H1 (cell line): ENCODE results near the gene NXPH1. TPM values are rescaled to one million over a fixed set of nuclear protein-coding genes. Genes with fewer than 3 reads are reported as not detected.
A peak's percentile ranks its signal among the peaks of the same experiment; 100 is the strongest.

Experiments used
- CTCF ChIA-PET: fragments of 300-600 bp; sonication (Branson Sonifier 250); formaldehyde crosslinking; loops from one replicate; lab custom pipeline; 2021; ENCODE audit not compliant: partially characterized antibody; lab: Charles Lee
- POLR2A ChIA-PET: fragments of 300-600 bp; sonication (Branson Sonifier 250); formaldehyde crosslinking; loops from one replicate; lab custom pipeline; 2021; ENCODE audit warnings: inconsistent platforms; ENCODE audit not compliant: partially characterized antibody; lab: Charles Lee
- DNase-seq, 2 experiments: peaks; one replicate each; pipeline versions ENCODE4 v3.0.0 to v3.0.0-alpha.2; 2010 to 2022; ENCODE audit warnings: low spot score in 2 of 2, low read depth in 1 of 2, mixed read lengths in 1 of 2
- FAIRE-seq: peaks from 2 replicates; lab custom pipeline; 2011; peaks lifted over from hg19 to GRCh38; lab: Jason Lieb, UNC
- H2AFZ ChIP-seq: 2 replicates; pipeline ENCODE4 v1.8.1; 2012; ENCODE audit warnings: low read length, inconsistent platforms
- H2AK5ac ChIP-seq: 2 replicates; pipeline ENCODE4 v1.6.1; 2013; ENCODE audit warnings: low read depth, low read length
- H2BK120ac ChIP-seq: replicated peaks from 2 replicates; pipeline ENCODE3; 2013; ENCODE audit warnings: low read depth, low read length, inconsistent platforms
- H2BK12ac ChIP-seq: 2 replicates; pipeline ENCODE4 v1.6.1; 2013; ENCODE audit warnings: low read depth, low read length
- H2BK15ac ChIP-seq: 2 replicates; pipeline ENCODE4 v1.6.1; 2013; ENCODE audit warnings: low read length
- H2BK20ac ChIP-seq: 2 replicates; pipeline ENCODE4 v1.6.1; 2013; ENCODE audit warnings: low read length
- H2BK5ac ChIP-seq: 2 replicates; pipeline ENCODE4 v1.6.1; 2013; ENCODE audit warnings: low read depth, low read length
- H3K14ac ChIP-seq: 2 replicates; pipeline ENCODE4 v1.6.1; 2013; ENCODE audit warnings: inconsistent platforms; ENCODE audit not compliant: insufficient read length
- H3K18ac ChIP-seq: 2 replicates; pipeline ENCODE4 v1.6.1; 2013; ENCODE audit warnings: low read length; ENCODE audit errors: extremely low read depth
- H3K23ac ChIP-seq: 2 replicates; pipeline ENCODE4 v1.6.1; 2013; ENCODE audit warnings: inconsistent platforms; ENCODE audit not compliant: insufficient read length
- H3K23me2 ChIP-seq: 2 replicates; pipeline ENCODE4 v1.6.1; 2013; ENCODE audit warnings: low read depth, low read length
- H3K27ac ChIP-seq: 2 replicates; pipeline ENCODE4 v1.6.1; 2011; ENCODE audit warnings: low read depth, low read length, inconsistent platforms
- H3K27me3 ChIP-seq, 4 experiments: replicated peaks in 1 of 4; 1 replicate in 1 of 4; 2 replicates in 3 of 4; pipeline versions ENCODE4 v1.6.1 to v1.8.1; 2011 to 2013; ENCODE audit warnings: low read length in 3 of 4, mild to moderate bottlenecking in 3 of 4, inconsistent platforms in 2 of 4, mixed read lengths in 2 of 4, moderate library complexity in 1 of 4; ENCODE audit not compliant: control insufficient read depth in 3 of 4, insufficient read depth in 3 of 4; ENCODE audit errors: extremely low read depth in 1 of 4
- H3K36me3 ChIP-seq, 4 experiments: 2 replicates each; pipeline versions ENCODE4 v1.6.1 to v1.8.1; 2011 to 2013; ENCODE audit warnings: mild to moderate bottlenecking in 4 of 4, low read length in 3 of 4, moderate library complexity in 2 of 4, control low read depth in 1 of 4, inconsistent platforms in 1 of 4; ENCODE audit not compliant: insufficient read depth in 4 of 4, control insufficient read depth in 2 of 4
- H3K4ac ChIP-seq: replicated peaks from 2 replicates; pipeline ENCODE3; 2013; ENCODE audit warnings: low read length, low read depth, mixed read lengths, inconsistent platforms; ENCODE audit not compliant: insufficient read length
- H3K4me1 ChIP-seq, 4 experiments: replicated peaks in 1 of 4; 1 replicate in 1 of 4; 2 replicates in 3 of 4; pipeline versions ENCODE4 v1.6.1 to v1.8.1; 2011 to 2013; ENCODE audit warnings: low read length in 3 of 4, inconsistent platforms in 2 of 4, mixed read lengths in 1 of 4; ENCODE audit not compliant: insufficient read depth in 4 of 4, control insufficient read depth in 3 of 4
- H3K4me2 ChIP-seq, 2 experiments: 2 replicates each; pipeline versions ENCODE4 v1.6.1 to v1.8.1; 2011 to 2013; ENCODE audit warnings: low read depth in 2 of 2, low read length in 2 of 2, control low read depth in 1 of 2, inconsistent platforms in 1 of 2, mild to moderate bottlenecking in 1 of 2; ENCODE audit not compliant: insufficient read depth in 1 of 2
- H3K4me3 ChIP-seq, 4 experiments: fragments of 200-600, 300-600 bp in 1 of 4; sonication (generic), shearing (Covaris generic), sonication (Bioruptor Twin) in 1 of 4; 2 replicates each; pipeline versions ENCODE4 v1.5.1 to v1.8.1; 2011 to 2016; ENCODE audit warnings: low read length in 4 of 4, low read depth in 3 of 4, control low read depth in 2 of 4, inconsistent platforms in 2 of 4, mild to moderate bottlenecking in 2 of 4, mixed read lengths in 1 of 4, moderate library complexity in 1 of 4; ENCODE audit not compliant: insufficient read depth in 2 of 4; ENCODE audit errors: extremely low read depth in 1 of 4
- H3K56ac ChIP-seq: replicated peaks from 2 replicates; pipeline ENCODE3; 2013; ENCODE audit warnings: low read depth, mild to moderate bottlenecking, mixed read lengths, low read length, inconsistent platforms; ENCODE audit not compliant: insufficient read length
- H3K79me1 ChIP-seq: 2 replicates; pipeline ENCODE4 v1.6.1; 2013; ENCODE audit warnings: low read depth, low read length, control low read depth
- H3K79me2 ChIP-seq, 2 experiments: 2 replicates each; pipeline versions ENCODE4 v1.6.1 to v1.8.1; 2012 to 2013; ENCODE audit warnings: low read length in 2 of 2, mild to moderate bottlenecking in 2 of 2, inconsistent platforms in 1 of 2; ENCODE audit not compliant: insufficient read depth in 2 of 2, control insufficient read depth in 1 of 2
- H3K9ac ChIP-seq, 4 experiments: replicated peaks in 1 of 4; 1 replicate in 1 of 4; 2 replicates in 3 of 4; pipeline versions ENCODE4 v1.6.1 to v1.8.1; 2011 to 2013; ENCODE audit warnings: low read depth in 3 of 4, low read length in 3 of 4, control low read depth in 2 of 4, mild to moderate bottlenecking in 2 of 4, moderate library complexity in 2 of 4, inconsistent platforms in 1 of 4; ENCODE audit errors: extremely low read depth in 1 of 4
- H3K9me3 ChIP-seq, 2 experiments: 2 replicates each; pipeline versions ENCODE4 v1.6.1 to v1.8.1; 2012 to 2013; ENCODE audit warnings: mild to moderate bottlenecking in 2 of 2, moderate library complexity in 2 of 2, control low read depth in 1 of 2, inconsistent platforms in 1 of 2, low read depth in 1 of 2, low read length in 1 of 2, mixed read lengths in 1 of 2; ENCODE audit not compliant: insufficient read depth in 2 of 2
- H4K20me1 ChIP-seq, 2 experiments: replicated peaks in 1 of 2; 2 replicates each; pipeline versions ENCODE3 to v1.8.1; 2011 to 2013; ENCODE audit warnings: inconsistent platforms in 2 of 2, low read length in 2 of 2, mild to moderate bottlenecking in 1 of 2; ENCODE audit not compliant: insufficient read depth in 2 of 2, control insufficient read depth in 1 of 2
- H4K5ac ChIP-seq: 2 replicates; pipeline ENCODE4 v1.6.1; 2013; ENCODE audit warnings: low read length, low read depth, mixed read lengths, inconsistent platforms; ENCODE audit not compliant: insufficient read length
- H4K8ac ChIP-seq: 2 replicates; pipeline ENCODE4 v1.8.0; 2013; ENCODE audit warnings: mild to moderate bottlenecking, moderate library complexity, low read length, inconsistent platforms; ENCODE audit not compliant: insufficient read depth; ENCODE audit errors: extremely low read depth
- H4K91ac ChIP-seq: replicated peaks from 2 replicates; pipeline ENCODE3; 2013; ENCODE audit warnings: low read length, mixed read lengths, inconsistent platforms; ENCODE audit not compliant: insufficient read length
- CEBPB ChIP-seq: IDR thresholded peaks from 2 replicates; pipeline ENCODE4 v1.6.1; 2012; ENCODE audit warnings: low read depth, low read length
- CTCF ChIP-seq, 3 experiments: IDR thresholded peaks; 1 replicate in 2 of 3; 2 replicates in 1 of 3; pipeline versions ENCODE4 v1.5.1 to v1.6.1; 2011; ENCODE audit warnings: low read length in 3 of 3, mild to moderate bottlenecking in 3 of 3, inconsistent platforms in 2 of 3, low read depth in 1 of 3, moderate library complexity in 1 of 3; ENCODE audit not compliant: insufficient read depth in 1 of 3; ENCODE audit errors: control extremely low read depth in 1 of 3
- HDAC2 ChIP-seq, 2 experiments: fragments of 300-600 bp in 1 of 2; sonication (generic) in 1 of 2; IDR thresholded peaks; 2 replicates each; pipeline ENCODE4 v1.6.1; 2011 to 2012; ENCODE audit warnings: low read depth in 2 of 2, low read length in 2 of 2, mild to moderate bottlenecking in 2 of 2, moderate library complexity in 2 of 2, borderline replicate concordance in 1 of 2, inconsistent platforms in 1 of 2
- JUND ChIP-seq: IDR thresholded peaks from 2 replicates; pipeline ENCODE4 v1.6.1; 2011; ENCODE audit warnings: mild to moderate bottlenecking, improper control_type of control experiment, low read length
- RAD21 ChIP-seq, 2 experiments: IDR thresholded peaks in 1 of 2; conservative IDR thresholded peaks in 1 of 2; 2 replicates each; pipeline ENCODE4 v1.6.1; 2011; ENCODE audit warnings: low read depth in 2 of 2, low read length in 2 of 2, improper control_type of control experiment in 1 of 2, inconsistent platforms in 1 of 2, mild to moderate bottlenecking in 1 of 2, moderate library complexity in 1 of 2
- RFX5 ChIP-seq: IDR thresholded peaks from 2 replicates; pipeline ENCODE4 v1.6.1; 2011; ENCODE audit warnings: low read depth, low read length, improper control_type of control experiment, borderline replicate concordance
- SIN3A ChIP-seq, 2 experiments: IDR thresholded peaks in 1 of 2; conservative IDR thresholded peaks in 1 of 2; 2 replicates each; pipeline ENCODE4 v1.6.1; 2011 to 2012; ENCODE audit warnings: low read length in 2 of 2, improper control_type of control experiment in 1 of 2, low read depth in 1 of 2, mild to moderate bottlenecking in 1 of 2
- TEAD4 ChIP-seq: IDR thresholded peaks from 2 replicates; pipeline ENCODE4 v1.6.1; 2012; ENCODE audit warnings: low read depth, low read length, inconsistent platforms, mixed read lengths
- YY1 ChIP-seq: IDR thresholded peaks from 2 replicates; pipeline ENCODE4 v1.6.1; 2011; ENCODE audit warnings: low read depth, mild to moderate bottlenecking, low read length
- WGBS, 2 experiments: shearing (Covaris generic) in 1 of 2; methylation state at CpG; one replicate each; pipeline versions ENCODE4 v1.1.6 to v1.1.7; 2013 to 2015; ENCODE audit warnings: low lambda C conversion rate in 2 of 2, mixed read lengths in 2 of 2, inconsistent platforms in 1 of 2, low coverage in 1 of 2, missing lambda C conversion rate in 1 of 2; ENCODE audit not compliant: insufficient replicate concordance in 2 of 2, insufficient coverage in 1 of 2, insufficient read length in 1 of 2; ENCODE audit errors: extremely low coverage in 1 of 2, missing lambda C conversion rate in 1 of 2; 5-methylcytosine and 5-hydroxymethylcytosine counted together
- polyA plus RNA-seq, 7 experiments: library from polyadenylated mRNA; depleted of rRNA in 3 of 7; stranded (reverse) in 5 of 7; unstranded in 2 of 7; fragments of >200 nt in 5 of 7; fragments of 200-250 nt in 2 of 7; gene quantifications; 1 replicate in 5 of 7; 2 replicates in 1 of 7; 4 replicates in 1 of 7; pipeline versions ENCODE4 v1.2.1 to v1.2.3, GENCODE V29; 2011 to 2013; ENCODE audit warnings: missing spikeins in 2 of 7, mixed read lengths in 2 of 7
- total RNA-seq: library from RNA; stranded (reverse); fragmentation: NEBNext Ultra II Directional; extraction: Animal tissue kit (Norgen Biotek cat#: 25700); gene quantifications from 2 replicates; pipeline ENCODE4 v1.2.1, GENCODE V29; 2021

Gene NXPH1
- total and polyA plus RNA-seq, 2 of the 8 experiments (the other 6 are each of a cell fraction or from before 2014, with no cell fraction given): 0.14 to 1.0 TPM

GRCh38 chr7:8724080-8724718 lies 290.8 kb downstream of the NXPH1 start:
- no peaks in the 10 kb centered on the region for H3K23me2 ChIP-seq
- no peak overlapping the region for H3K4ac ChIP-seq
- no peak overlapping the region for H3K23ac ChIP-seq
- no peak overlapping the region for H3K14ac ChIP-seq
- no peak overlapping the region for H2AFZ ChIP-seq
- H3K4me2 ChIP-seq: no peak overlapping the region
- H3K4me3 ChIP-seq: no peak overlapping the region
- no peak overlapping the region for H2BK20ac ChIP-seq
- H2BK120ac ChIP-seq: no peak overlapping the region
- H2AK5ac ChIP-seq: no peak overlapping the region
- peak; percentile 98 for FAIRE-seq
- ChIA-PET POLR2A (interaction anchor here (0.8 kb wide), 1 partner anchor 43 kb away, joined by 3 read pairs; no protein-coding TSS in a partner anchor), CTCF (interaction anchor here (0.5 to 3.7 kb wide), 34 partner anchors 8 to 787 kb away, joined by 3 to 38 read pairs (median 4); no protein-coding TSS in a partner anchor)
- H3K18ac ChIP-seq: no peak overlapping the region
- H3K56ac ChIP-seq: no peak overlapping the region
- no peak overlapping the region for H2BK12ac ChIP-seq
- H3K79me1 ChIP-seq: no peaks in the 10 kb centered on the region
- H4K5ac ChIP-seq: no peak overlapping the region
- no peak overlapping the region for H4K91ac ChIP-seq
- DNase-seq: peak; percentile 21 to 72
- no peak overlapping the region for H2BK15ac ChIP-seq
- H4K20me1 ChIP-seq: no peaks in the 10 kb centered on the region
- no peaks in the 10 kb centered on the region for H3K4me1 ChIP-seq
- no peaks in the 10 kb centered on the region for H3K36me3 ChIP-seq
- H3K9ac ChIP-seq: no peak overlapping the region
- no peak overlapping the region for H3K27ac ChIP-seq
- H2BK5ac ChIP-seq: no peak overlapping the region
- no peaks in the 10 kb centered on the region for H3K79me2 ChIP-seq
- no peak overlapping the region for H4K8ac ChIP-seq
- no peaks in the 10 kb centered on the region for H3K9me3 ChIP-seq
- WGBS, 2 experiments: 25% methylated on average over 4 of the region's 4 CpGs; no CpG with 5 or more reads in 1 of the 2 experiments
- H3K27me3 ChIP-seq: no peaks in the 10 kb centered on the region
- 0 out of 2 replicates have a peak, but pooled peaks have one; percentile 12 for TF ChIP-seq YY1
- no peak for TF ChIP-seq HDAC2 (IDR thresholded peaks at IDR 0.05; ENCODE audit: borderline replicate concordance in 1 of 2, low read depth in 2 of 2, low read length in 2 of 2)
- TF ChIP-seq RFX5: no peak
- TF ChIP-seq CEBPB: 0 out of 2 replicates have a peak, but pooled peaks have one; percentile 23
- peak; percentile 74 to 84; a peak in 3 of 4 replicates for TF ChIP-seq SIN3A (conservative IDR thresholded peaks at IDR 0.05 in 1 of 2, IDR thresholded peaks at IDR 0.05 in 1 of 2; ENCODE audit: low read depth in 1 of 2, low read length in 2 of 2)
- peak; percentile 41 to 88 (median 78) for TF ChIP-seq CTCF (IDR thresholded peaks at IDR 0.05; ENCODE audit: control extremely low read depth in 1 of 3, insufficient read depth in 1 of 3, low read depth in 1 of 3, low read length in 3 of 3)
- TF ChIP-seq TEAD4: peak; percentile 52; the same call in 1 of the 2 replicates
- TF ChIP-seq JUND: 0 out of 2 replicates have a peak, but pooled peaks have one; percentile 8
- peak; percentile 86 to 93 for TF ChIP-seq RAD21 (IDR thresholded peaks at IDR 0.05 in 1 of 2, conservative IDR thresholded peaks at IDR 0.05 in 1 of 2; ENCODE audit: low read depth in 2 of 2, low read length in 2 of 2)
